C1 segment of cervical spinal cord (tissue), 14 donors: ENCODE measurements around the gene MT1HL1.
"Not testable (repeated sequence)": the region's sequence is repeated elsewhere in the genome, so short reads cannot be mapped to it uniquely, and the experiment has no call there.

Experiments used
- DNase-seq, 14 donors: peaks; one replicate each; lab custom pipeline; 2025; lab: John Stamatoyannopoulos, UW

Gene MT1HL1

GRCh38 chr1:237016626-237017025 lies 12.4 kb upstream of the MT1HL1 start:
- DNase-seq: no peak

- peak in 1 of 14 donors; percentile 4 for DNase-seq
Measured at GRCh38 chr1:237013608-237014007, 9.4 kb upstream of the MT1HL1 start.

- peak in 3 of 14 donors; percentile 14 to 96 (median 61) for DNase-seq
Measured at GRCh38 chr1:237012788-237013383, 8.6 kb upstream of the MT1HL1 start.

DNA sequence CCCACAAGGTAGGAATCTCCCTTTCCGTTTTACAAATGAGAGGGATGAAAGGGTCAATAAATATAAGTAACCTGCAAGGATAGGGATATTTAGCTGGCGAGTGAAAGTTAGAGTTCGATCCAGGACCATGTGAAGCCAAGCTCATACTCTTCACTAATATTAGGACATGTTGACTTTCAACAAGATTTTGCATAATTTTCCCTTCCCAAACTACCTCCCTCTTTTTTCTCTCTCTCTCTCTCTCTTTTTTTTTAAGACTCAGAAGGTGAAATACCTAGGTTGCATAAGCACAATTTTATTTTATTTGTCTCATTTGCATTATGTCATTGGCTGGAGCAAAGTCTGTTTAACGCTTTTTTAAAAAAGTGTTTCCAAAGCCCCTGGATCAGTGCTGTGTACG lies 8.1 kb upstream of the MT1HL1 start:
- DNase-seq: no peak

DNA sequence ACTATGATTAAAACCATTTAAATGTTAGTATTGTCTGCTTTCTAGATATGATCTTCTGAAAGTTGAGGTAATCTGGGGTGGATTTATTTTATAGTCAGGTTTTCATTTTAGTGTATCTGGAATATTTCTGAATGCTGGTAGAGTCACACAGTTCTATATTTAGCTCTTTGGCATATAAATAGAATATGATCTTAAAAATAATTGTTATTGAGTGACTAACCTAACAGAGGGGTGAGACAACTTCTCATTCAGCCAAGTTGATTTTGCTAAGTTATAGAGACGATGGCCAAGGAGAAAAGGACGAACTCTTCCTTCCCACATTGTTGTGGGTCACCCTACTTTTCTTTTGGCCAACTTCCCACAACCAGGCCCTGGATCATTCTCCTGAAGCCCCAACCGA lies 7.2 kb upstream of the MT1HL1 start:
- no peak for DNase-seq

GRCh38 chr1:237009611-237010010 lies 5.4 kb upstream of the MT1HL1 start:
- DNase-seq: no peak

DNA sequence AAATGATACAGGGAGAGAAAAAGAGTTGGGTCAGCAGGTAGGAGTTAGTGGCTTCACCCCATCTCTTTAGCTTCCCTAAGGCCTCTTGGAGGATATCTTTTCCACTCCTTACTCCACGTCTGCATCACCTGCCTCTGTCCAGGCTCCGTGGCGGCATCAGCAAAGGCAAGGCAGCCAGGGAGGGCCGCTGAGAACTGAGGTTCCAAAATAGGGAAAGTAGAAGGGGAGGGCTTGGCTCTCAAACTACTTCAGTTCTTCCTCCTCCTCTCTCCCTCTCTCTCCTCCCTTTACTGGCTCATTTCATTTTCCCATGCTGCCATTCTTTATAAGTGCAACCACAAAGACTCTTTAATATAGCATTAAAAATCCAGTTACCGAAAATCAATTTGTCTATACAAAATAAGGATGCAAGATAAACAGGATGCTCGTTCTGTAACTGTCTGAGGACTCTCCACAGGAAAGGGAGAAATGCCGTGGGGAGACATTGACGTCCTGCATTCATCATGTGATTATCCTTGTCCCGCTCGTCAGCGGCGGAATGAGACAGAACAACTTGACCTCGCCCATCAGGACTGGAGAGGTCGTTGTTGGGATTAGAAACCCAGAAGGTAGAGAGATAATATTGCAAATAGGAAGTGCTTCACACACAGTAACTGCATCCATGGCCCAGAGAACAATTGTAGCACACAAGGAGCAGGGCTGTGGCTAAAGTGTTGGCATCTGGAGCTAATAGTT lies 3.1 kb upstream of the MT1HL1 start:
- no peak for DNase-seq

GRCh38 chr1:237005674-237006073 lies 1.4 kb upstream of the MT1HL1 start:
- no peak for DNase-seq

DNA sequence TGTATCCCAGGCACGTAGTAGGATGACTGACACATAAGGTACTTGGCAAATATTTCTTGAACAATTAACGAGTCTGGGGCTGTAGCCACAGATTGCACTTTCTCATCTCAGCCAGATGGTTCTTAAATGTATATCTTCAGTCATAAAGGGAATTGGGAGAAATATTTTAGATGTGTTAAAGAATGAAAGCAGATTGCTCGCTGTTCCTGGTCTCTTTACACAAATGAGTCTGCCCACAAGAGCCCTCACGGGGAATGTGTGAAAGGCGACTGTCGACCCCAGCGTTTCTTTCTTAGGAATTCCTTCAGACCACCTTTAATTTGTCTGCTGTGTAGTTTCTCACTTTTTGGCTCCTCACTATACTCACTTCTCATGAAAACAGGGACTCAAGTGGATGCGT lies 725 bp downstream of the MT1HL1 start:
- DNase-seq: no peak

- no peak for DNase-seq
Measured at GRCh38 chr1:237000191-237000590, 4.0 kb downstream of the MT1HL1 start.

DNA sequence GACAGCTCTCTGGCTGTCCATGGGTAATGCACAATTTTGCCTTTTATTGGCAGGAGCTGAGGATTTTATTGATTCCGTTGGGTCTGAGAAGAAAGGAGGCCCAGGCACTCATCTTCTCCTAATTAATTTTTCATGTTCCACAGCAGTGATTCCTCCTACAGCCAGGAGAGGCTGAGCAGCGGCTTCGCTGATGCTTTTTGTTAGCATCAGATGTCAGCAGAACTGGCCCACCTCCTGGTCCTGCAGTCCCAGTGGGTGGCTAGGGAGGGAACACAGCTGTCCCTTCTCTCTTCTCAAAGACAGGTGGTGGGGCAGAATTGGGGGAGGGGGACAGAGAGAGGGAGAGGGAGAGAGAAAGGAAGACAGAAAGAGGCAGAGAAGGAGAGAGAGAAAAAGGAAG lies 5.7 kb downstream of the MT1HL1 start:
- DNase-seq: peak in 1 of 14 donors; percentile 9

GRCh38 chr1:236997882-236998281 lies 6.4 kb downstream of the MT1HL1 start:
- peak in 1 of 14 donors; percentile 27 for DNase-seq

DNA sequence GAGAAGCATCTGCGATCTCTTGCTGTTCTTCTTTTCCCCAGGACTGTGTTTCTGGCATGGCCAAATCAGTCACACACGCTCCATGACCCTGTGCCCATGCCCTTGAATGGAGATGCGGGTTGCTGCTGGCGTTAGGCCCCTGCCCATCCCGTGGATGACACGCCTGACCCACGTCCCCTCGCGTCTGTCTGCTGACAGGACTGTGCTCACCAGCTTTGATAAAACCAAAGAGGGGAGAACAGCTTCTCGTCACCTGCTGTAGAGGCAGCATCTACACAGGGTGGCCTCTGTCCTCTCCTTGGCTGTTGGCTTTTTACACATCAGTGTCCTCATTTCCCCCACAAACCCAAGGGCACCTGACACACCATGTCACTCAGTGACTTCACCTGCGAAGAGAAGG lies 6.9 kb downstream of the MT1HL1 start:
- DNase-seq: no peak

GRCh38 chr1:236994450-236994849 lies 9.8 kb downstream of the MT1HL1 start:
- DNase-seq: no peak

DNA sequence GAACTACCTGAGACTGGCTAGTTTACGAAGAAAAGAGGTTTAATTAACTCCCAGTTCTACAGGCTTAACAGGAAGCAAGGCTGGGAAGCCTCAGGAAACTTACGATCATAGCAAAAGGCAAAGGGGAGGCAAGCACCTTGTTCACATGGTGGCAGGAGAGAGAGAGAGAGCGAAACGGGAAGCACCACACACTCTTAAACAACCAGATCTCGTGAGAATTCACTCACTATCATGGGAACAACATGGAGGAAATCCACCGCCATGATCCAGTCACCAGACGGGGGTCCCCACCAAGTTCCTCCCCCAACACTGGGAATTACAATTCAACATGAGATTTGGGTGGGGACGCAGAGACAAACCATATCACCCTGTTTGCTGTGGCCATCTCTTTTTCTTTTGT lies 11.8 kb downstream of the MT1HL1 start:
- DNase-seq: no peak

GRCh38 chr1:236990052-236990445 lies 14.2 kb downstream of the MT1HL1 start:
- DNase-seq: no peak

DNA sequence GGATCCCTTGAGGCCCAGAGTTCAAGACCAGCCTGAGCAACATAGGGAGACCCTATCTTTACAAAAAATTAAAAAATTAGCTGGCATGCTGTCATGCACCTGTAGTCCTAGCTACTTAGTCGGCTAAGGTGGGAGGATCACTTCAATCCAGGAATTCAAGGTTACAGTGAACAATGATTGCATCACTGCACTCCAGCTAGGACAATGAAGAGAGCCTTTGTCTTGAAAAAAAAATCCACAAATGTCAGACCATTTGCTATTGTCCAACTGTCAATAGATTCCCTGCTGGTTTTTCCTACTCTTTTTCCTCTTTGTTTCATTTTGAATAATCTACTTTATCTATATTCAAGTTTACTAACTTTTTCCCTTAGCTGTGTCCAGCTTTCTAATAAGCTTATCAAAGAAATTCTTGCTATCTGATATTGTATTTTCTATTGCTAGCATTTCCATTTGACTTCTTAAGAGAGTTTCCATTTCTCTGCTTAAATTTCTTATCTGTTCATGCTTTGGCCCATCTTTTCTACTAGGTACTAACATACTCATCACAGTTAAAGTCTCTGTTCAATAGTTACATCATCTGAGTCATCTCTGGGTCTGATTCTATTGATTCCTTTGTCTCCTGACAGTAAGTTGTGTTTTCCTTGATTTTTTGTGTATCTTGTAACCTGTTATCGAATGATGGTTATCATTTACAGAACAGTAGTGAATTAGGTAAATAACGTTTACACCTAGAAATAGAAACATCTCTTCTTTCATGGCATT lies 14.8 kb downstream of the MT1HL1 start:
- DNase-seq: no peak

- no peak for DNase-seq
Measured at GRCh38 chr1:236983818-236984217, 20.4 kb downstream of the MT1HL1 start.

DNA sequence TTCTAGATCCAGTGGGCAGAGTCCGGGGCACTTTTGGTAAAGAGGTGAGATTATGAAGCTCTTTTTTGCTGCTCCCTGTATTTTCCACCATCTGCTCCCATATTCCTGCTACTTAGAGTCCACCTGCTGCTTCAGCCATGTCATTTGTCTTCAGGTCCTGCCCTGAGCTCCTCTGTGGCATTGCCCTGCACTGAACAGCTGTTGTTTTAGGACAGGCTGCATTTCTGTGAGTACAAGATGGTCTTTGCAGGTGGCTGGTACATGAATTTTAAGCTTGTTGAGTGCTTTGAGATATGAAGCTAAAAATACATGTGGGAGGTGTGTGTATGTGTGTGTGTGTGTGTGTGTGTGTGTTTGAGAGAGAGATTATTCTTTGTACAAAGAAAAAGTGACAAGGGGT lies 21.9 kb downstream of the MT1HL1 start:
- peak in 1 of 14 donors; percentile 83 for DNase-seq

DNA sequence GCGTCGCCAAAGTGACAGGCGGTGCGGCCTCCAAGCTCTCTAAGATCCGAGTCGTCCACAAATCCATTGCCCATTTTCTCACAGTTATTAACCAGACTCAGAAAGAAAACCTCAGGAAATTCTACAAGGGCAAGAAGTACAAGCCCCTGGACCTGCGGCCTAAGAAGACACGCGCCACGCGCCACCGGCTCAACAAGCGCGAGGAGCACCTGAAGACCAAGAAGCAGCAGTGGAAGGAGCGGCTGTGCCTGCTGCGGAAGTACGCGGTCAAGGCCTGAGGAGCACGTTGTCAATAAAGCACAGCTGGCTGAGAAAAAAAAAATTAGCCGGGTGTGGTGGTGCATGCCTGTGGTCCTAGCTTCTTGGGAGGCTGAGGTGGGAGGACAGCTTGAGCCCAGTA lies 22.8 kb downstream of the MT1HL1 start:
- DNase-seq: not testable (repeated sequence)

DNA sequence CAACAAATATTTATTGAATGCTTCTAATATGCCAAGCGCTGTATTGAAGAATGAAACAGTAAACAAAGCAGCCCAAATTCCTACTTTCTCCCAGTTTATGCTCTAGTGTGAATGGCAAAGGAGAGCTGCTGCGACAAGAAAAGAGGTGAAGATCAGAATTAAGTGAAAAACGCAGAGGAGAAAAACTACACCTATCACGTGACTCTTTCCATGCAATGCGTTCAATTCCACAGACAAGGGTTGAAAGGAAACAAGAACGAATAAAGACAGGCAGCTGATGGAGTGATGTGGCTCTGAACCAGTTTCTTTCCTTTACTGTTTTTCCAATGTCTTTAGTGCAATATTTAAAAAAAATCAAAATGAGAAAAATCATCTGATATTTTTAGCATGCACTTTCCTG lies 23.6 kb downstream of the MT1HL1 start:
- no peak for DNase-seq

DNA sequence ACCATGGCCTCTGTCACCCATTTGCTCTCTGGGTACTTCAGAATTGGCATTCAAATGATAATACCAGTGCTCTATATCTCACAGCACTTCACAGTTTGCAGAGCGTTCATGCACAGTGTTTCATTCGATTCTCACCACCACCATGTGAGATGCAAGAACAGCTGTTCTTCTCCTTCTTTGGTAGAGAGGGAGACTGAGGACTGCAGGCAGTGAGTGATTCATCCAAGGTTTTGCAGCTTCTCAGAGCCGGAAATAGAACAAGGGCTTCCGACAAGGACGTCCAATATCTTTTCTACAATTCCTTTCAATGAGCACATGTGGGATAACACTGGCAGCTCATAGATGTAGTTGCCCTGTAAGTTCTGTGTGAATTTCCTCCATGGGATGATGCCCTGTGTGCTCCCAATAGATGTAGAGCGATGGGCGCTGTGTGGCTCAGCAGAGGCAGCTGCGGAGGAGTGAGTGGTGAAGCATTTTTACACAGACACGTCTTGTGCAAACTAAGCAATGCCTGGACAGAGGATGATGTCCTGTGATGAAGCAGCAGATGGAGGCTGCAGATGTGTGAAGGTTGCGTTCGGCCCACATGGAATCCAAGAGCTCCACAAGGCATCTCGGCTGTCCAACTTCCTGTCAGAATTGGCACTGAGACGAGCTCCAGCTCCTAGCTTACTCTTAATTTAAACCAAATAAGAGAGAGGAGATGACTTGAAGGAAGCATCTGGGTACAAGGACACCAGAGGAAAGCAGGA lies 24.9 kb downstream of the MT1HL1 start:
- no peak for DNase-seq
